Stimulated activated CD4-positive, alpha-beta T cell treated with anti-CD3 and anti-CD28 coated beads, TNF-alpha, amount 100 ng/mL, for 1 hour (primary cell): ENCODE data around the gene PRMT7.
"Not testable (repeated sequence)": the region's sequence is repeated elsewhere in the genome, so short reads cannot be mapped to it uniquely, and the experiment has no call there.

Experiments
- DNase-seq, 3 donors: peaks; one replicate each; pipeline ENCODE4 v3.0.0-alpha.2; 2020; ENCODE audit warnings: low read depth in 3 of 3, low spot score in 1 of 3

PRMT7 gene

DNA sequence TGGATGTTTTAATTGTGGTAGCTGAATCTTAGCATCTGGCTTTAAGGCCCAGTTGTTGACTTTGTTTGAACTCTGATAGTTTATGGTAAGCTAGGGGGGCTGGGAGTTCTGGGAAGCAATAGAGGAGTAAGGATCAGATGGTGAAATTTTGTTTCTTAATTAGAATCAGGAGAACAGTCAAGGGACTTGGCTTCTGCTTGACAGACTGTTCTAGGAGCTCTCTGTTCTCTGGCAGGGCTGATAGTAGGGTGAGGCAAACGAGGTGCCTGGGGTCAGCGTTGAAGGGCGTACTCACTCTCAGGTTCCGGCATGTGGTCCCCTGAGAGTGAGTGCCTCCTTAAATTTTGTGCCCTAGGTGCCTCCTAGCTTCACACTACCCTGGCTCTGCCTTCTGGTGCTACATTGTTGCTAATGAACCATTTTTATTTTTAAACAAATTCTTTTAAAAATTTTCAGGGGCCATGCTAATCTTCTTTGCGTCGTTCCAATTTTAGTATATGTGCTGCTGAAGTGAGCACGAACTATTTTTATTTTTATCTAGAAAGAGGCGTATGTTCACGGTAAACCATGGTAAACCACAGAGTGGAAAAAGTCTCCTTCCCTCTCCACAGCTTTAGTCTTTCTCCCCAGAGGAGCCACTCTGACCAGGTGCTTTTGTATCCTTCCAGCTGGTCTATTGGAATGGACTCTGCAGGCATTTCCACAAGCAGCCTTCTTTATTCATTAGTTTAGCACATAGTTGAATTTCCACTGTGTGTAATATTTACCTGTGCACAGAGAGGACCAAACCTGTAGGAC lies 26.8 kb upstream of the PRMT7 start:
- no peak for DNase-seq

DNA sequence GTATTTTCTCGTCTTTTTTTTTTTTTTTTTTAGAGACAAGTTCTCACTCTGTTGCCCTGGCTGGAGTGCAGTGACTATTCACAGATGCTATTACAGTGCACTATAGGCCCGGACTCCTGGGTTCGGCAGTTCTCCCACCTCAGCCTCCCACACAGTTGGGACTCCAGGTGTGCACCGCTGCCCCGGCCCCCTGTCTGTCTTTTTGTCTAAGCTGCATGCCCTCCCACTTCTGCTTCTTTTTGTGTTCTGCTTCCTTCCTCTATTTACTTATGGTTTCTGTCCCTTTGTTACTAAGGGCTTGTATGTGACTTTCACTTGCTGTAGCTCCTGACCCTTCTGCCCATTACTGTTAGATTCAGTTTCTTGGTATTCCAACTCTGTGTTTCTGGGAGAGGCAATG lies 26.0 kb upstream of the PRMT7 start:
- DNase-seq: no peak

DNA sequence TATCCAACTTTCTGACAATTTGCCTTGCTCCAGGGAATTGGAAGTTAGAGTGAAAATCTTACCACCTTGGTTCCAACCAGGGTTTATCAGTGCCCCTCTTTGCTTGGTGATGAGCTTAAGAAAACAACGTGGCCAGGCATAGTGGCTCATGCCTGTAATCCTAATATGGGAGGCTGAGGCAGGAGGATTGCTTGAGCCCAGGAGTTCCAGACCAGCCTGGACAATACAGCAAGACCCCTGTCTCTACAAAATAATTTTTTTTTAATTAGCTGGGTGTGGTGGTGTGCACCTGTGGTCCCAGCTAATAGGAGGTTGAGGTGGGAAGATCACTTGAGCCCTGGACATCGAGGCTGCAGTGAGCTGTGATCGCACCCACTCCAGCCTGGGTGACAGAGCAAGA lies 25.1 kb upstream of the PRMT7 start:
- no peak for DNase-seq

DNA sequence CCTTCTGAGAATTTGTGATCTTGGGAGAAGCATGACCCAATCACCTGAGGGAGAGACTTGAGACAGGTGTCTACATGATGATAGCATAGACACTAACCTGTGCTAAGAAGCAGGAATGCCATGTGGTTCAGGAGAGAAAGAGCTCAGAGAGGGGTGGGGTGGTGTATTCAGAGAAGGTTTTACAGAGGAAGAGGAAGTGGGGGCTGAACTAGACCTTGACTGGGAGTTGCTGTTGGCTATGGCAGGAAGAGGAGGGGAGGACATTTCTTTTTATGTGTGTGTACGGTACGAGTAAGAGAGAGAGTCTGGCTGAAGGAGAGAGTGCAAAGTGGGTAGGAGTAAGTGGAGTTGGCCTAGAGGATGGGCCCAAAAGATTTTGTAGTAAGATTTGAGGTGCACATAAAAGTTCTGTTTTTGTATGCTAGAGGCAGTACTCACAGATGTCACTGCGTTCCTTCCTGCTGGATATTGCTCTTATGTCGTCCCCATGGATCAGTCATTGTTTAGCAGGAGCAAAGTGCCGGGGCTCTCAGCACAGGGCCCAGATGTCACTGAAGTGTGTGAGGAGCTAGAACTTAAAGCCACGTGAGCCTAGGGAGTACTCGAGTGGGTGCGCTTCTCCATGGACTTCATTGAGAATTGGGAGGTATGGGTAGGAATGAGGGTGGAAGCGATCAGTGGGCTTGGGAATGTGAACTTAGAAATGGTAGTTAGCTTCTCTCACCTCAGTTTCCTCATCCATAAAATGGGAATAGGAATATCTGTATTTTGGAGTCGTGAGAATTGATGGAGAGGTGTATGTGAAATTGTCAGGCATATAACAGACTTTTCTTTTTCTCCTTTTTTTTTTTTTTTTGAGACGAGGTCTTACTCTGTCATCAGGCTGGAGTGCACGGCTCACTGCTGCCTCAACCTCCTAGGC lies 24.4 kb upstream of the PRMT7 start:
- no peak for DNase-seq

DNA sequence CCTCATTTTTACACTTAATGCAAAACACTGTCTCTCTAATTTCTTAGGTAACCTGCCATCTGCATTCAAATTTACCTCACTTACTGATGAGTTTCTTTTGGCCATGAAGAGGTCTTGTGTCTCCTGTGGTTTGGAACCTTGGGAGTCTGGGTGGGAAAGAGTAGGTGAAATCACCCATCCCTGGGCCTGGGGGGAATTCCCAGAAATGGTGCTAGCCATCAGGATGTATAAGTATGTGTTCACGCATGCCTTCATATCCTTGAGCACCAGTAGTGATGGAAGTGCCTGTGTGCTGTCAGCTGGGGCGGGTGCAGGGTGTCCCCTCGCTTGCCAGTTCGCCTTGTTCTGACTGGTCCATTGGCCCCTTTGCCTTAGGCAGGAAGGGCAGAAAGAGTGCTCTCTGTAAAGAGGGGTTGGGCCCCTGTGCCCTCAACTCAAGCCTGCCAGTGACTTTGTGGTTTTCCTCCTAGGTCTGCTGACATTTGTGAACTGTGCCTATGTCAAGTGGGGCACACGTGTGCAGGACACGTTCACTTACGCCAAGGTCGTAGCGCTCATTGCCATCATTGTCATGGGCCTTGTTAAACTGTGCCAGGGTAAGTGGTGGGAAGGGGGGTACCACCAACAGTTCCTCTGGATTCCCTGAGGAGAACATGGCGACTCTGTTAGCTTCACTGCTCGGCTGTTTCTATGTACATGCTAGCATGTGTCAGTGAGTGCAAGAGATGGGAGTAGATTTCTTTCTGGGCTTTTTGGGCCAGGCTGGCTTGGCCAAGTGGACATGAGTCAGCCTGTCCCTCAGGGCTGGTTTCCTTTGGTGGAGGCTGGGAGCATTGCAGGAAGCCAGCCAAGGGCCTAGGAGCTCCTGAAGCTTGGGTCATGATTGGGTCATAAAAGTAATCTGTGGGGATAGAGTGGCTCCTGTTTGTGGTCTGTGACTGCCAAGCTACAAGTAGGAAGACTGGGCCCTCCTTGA lies 23.3 kb upstream of the PRMT7 start:
- no peak for DNase-seq

DNA sequence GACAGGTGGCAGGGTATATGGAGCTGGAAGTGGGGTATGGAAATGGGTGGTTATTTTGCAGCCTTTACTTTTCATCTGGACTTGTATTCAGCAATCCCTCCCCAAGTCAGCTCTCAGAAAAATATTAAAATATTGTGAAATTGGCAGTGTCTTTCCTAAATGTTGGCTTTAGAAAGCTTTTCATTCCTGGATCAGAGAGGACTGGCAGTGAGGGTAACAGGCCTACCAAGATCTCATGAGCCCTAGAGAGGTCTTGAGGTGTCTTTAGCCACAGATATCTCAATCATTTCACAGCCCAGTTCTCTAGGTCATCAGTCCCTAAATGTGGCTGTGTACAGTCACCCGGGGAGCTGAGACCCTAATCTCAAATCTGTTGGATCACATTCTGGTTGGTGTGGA lies 22.6 kb upstream of the PRMT7 start:
- no peak for DNase-seq

DNA sequence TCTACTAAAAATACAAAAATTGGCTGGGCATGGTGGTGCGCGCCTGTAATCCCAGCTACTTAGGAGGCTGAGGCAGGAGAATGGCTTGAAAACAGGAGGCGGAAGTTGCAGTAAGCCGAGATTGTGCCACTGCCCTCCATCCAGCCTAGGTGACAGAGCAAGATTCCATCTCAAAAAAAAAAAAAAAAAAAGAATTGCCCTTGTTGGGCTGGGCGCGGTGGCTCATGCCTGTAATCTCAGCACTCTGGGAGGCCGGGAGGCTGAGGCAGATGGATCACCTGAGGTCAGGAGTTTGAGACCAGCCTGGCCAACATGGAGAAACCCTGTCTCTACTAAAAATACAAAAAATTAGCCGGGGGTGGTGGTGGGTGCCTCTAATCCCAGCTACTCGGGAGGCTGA lies 22.0 kb upstream of the PRMT7 start:
- not testable (repeated sequence) for DNase-seq

DNA sequence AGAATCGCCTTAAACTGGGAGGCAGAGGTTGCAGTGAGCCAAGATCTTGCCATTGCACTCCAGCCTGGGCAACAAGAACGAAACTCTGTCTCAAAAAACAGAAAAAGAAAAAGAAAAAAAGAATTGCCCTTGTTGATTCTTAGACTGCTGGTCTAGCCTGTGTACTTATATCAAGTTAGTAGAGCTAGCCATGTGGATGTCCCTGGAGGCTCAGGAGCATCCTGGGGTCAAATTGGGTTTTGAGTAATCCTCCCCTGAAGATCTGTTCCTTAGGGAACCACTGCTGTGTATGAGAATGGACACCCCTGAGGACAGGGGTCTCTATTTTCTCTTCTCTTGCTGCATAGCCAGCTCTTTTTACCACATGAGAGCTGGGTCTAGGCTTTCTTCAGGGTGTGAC lies 21.6 kb upstream of the PRMT7 start:
- no peak for DNase-seq

DNA sequence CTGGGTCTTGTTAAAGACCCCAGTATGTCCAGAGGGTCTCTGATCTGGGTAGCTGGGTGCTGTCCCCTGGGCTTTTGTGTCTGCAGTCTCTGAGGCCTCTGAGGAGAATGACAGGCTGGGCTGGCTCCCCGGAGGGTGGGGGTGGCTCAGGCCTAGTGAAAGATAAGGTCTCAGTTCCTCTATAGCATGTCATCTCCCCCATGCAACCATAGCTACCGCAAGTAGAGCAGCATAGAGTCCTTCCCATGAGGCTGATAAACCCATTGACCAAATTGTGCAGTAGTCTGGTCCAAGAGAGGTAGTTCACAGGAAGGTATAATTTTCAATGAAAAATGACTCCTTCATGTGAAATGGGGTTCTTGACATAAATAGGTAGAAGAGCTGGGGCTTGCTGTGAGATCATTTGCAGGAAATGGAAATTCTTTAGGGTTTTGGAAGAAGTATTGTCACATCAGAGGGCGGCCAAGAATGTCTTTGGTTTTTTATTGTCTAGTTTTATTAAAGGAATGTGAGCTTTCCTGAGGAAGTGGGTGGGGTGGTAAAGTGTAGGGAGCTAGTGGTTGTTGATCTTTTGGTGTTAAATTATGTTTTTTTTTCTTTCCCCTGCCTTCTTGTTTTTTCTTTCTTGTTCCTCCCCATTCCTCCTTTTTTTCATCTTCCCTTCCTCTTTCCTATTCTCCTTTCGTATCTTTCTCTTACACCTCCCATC lies 21.0 kb upstream of the PRMT7 start:
- DNase-seq: no peak

DNA sequence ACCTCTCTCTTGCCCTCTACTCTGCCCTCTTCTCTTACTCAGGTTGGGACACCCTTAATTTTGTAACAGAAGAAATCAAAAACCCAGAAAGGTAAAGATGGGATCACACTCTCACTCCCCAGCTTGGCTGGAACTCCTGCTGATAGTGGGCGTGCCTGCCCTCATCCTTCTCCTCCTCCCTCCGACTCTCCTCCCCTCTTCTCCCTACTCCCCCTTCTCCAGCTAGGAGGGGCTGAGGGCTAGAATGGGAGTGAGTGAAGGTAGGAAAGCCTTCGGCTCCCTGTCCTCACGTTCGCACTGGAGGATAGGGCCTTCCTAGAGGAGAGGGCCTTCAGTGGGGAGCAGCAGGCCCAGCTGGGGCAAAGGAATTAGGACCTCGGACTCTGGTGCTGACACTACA lies 20.4 kb upstream of the PRMT7 start:
- DNase-seq: no peak

DNA sequence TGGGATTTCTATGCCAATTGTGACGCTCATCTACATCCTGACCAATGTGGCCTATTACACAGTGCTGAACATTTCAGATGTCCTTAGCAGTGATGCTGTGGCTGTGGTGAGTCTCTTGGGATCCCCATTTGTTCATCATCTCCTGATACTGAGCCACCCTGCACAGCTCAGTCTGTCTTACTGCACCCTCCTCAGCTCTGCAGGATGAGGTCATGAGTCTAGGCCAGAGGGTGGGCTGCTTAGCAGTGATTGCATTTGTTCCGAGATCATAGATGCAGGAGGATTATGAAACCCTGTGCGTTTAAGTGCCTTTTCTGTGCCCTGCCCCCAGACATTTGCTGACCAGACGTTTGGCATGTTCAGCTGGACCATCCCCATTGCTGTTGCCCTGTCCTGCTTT lies 19.6 kb upstream of the PRMT7 start:
- no peak for DNase-seq

DNA sequence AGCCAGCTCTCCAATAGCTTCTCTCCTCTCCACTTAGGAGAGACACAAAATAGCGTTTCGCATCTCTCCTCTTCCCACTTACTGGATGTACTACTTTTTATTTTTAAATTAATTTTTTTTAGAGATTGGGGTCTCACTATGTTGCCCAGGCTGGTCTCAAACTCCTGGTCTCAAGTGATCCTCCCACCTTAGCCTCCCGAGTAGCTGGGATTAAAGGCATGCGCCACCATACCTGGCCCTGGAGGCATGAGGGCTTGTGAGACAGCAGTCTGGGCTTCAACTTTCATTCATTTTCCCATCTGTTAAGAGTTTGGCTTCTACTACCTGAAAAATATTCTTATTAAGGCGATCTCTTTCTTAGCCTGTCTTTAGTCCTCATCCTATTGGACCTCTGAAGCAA lies 18.4 kb upstream of the PRMT7 start:
- DNase-seq: no peak

DNA sequence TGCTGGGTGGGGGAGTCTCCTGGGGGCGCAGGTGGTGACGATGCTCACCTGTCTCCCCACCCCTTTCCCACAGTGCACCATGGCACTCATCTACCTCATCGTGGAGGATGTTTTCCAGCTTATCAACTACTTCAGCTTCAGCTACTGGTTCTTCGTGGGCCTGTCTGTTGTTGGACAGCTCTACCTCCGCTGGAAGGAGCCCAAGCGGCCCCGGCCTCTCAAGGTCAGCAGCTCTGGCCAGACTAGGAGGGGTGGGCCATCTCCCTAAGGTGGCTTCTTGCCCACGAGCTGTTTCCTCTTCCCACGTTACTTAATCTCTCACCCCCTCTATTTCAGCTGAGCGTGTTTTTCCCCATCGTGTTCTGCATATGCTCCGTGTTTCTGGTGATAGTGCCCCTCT lies 14.5 kb upstream of the PRMT7 start:
- no peak for DNase-seq

DNA sequence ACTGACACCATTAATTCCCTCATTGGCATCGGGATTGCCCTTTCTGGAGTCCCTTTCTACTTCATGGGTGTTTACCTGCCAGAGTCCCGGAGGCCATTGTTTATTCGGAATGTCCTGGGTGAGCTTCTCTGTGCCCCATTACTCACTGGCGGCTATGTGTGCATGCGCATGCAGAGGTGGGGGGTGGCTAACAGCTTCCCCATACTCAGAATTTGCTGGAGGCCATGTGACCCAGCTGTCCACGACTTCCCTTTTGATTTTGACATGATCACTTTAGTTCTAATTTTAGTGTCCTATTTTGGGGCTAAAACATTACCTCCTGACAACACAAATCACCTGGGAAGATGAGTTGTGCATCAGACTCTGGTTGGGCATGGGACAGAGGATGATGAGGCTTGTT lies 14.1 kb upstream of the PRMT7 start:
- no peak for DNase-seq

DNA sequence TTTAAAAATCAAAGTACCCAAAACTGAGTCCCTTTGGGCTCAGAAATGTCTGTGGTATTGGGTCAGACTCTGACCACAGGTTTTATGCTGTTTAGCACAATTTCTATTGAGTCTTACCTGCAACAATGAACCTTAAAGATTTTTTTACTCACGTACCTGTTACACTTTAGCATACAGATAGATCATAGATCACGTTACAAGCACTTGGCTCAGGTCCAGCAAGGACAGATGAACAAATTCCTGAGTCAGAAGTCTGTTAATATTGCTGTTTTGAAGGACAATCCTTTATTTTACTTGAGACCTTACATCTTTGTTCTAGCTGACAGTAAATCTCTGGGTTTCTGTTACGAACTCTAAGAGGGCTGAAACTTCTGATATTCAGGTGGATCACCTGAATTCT lies 12.9 kb upstream of the PRMT7 start:
- no peak for DNase-seq

DNA sequence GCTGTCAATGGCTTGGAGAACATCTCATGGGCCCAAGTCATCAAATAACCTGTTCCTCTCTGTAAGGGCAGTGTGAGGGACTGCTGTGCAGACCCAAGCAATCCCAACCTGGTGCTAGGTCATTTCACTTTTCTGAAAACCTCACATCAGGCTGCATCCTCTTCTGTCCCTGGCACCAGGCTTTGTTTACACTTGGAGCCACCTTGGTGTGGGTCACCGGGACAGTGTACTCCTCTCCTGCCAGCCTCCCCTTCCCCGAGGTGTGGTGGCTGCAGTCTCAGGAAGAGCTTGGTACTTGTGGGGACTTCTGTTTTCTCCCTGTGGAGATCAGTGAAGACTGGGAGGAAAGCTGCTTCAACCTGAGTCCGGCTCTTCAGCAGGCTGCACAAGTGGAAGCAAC lies 12.5 kb upstream of the PRMT7 start:
- DNase-seq: no peak

DNA sequence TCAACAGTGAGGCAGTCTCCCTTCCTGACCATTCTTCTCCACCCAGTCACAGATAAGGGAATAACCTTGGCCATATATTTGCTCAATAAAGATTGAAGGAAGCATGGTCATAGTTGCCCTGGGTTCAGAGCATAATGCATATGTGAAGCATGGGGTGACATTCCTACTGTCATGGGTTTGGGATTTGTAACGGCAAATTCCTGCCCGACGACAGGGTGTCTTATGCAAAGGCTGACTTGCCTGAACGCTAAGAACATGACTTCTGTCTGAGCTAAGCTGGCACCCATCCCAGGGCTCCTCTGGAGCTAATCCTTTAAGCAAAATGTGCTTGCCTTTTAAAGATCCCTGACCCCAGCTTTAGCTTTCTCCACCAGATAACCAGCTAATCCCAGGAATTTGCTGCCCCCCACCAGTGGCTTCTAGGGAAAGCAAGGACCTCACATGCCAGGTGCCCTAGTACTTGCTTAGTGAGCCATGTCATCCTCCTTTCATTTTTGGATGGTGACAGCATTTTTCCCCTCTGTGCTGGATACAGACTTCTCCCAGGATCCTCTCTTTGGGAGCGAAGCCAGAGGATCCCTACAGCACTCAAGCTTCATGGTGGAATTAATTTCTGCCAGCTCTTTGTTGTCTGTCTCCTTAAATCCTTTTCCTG lies 11.8 kb upstream of the PRMT7 start:
- DNase-seq: no peak

DNA sequence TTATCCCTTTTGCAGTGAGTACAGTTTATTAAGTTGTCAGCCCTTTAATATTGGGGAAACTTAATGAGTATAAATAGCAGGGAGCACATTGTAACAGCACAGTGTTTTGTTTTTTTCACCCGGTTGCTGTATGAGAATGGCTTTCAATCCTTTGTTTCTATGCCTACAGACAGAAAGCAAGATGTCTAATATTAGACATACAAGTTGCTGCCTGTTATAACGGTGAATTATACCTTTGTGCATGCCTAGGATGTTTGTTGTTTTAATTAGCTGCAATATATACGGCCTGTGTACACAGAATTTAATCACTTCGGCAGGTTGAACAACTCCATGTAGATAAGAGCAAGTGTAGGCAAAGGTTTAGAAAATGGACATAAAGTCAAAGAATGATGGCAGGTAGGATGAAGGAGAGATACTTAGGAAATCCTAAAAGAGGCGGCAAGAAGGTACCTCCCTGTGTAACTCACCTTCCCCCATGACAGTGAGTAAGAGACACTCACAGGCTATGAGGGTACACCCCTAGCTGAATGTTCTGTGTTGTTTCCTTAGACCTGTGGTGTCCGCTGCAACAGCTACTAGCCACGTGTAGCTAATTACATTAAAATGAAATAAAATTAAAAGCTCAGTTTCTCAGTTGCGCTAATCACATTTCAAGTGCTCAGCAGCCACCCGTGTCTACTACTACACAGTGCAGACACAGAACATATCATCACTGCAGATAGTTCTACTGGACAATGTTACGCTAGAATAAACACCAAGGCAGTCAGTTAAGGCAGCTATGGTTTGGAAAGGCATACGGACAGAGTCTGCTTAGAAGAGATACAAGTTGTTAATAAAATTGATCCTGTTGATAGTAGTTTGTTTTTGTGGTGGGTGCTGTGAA lies 11.0 kb upstream of the PRMT7 start:
- DNase-seq: no peak
